Effector memory CD8-positive, alpha-beta T cell (primary cell): ENCODE results near the gene ALPG.
"Not testable (repeated sequence)": the region's sequence is repeated elsewhere in the genome, so short reads cannot be mapped to it uniquely, and the experiment has no call there.

Experiments used
- ATAC-seq: fragments of 150-1000 bp; cut with Tn5 transposase; replicated peaks from 2 replicates; pipeline ENCODE4 v1.10.0; 2021; ENCODE audit warnings: mild to moderate bottlenecking, moderate library complexity
- DNase-seq, 3 experiments: peaks; one replicate each; pipeline ENCODE4 v3.0.0; 2021
- H3K27ac Mint-ChIP-seq, 2 donors: one replicate each; pipeline ENCODE4 v1.8.0; 2022; ENCODE audit warnings: mild to moderate bottlenecking in 2 of 2, mixed read lengths in 2 of 2, moderate library complexity in 2 of 2
- H3K27me3 Mint-ChIP-seq, 2 donors: one replicate each; pipeline ENCODE4 v1.8.0; 2022; ENCODE audit warnings: mixed read lengths in 2 of 2
- H3K36me3 Mint-ChIP-seq: one replicate; pipeline ENCODE4 v1.8.0; 2022; ENCODE audit warnings: mild to moderate bottlenecking, moderate library complexity, mixed read lengths; ENCODE audit not compliant: insufficient read depth
- H3K4me1 Mint-ChIP-seq, 2 donors: one replicate each; pipeline ENCODE4 v1.8.0; 2022; ENCODE audit warnings: low read depth in 2 of 2, mixed read lengths in 2 of 2
- H3K4me3 Mint-ChIP-seq, 2 donors: one replicate each; pipeline ENCODE4 v1.8.0; 2022; ENCODE audit warnings: mild to moderate bottlenecking in 2 of 2, mixed read lengths in 2 of 2, moderate library complexity in 2 of 2
- H3K9me3 Mint-ChIP-seq, 2 donors: one replicate each; pipeline ENCODE4 v1.8.0; 2022; ENCODE audit warnings: mixed read lengths in 2 of 2

The ALPG gene

DNA sequence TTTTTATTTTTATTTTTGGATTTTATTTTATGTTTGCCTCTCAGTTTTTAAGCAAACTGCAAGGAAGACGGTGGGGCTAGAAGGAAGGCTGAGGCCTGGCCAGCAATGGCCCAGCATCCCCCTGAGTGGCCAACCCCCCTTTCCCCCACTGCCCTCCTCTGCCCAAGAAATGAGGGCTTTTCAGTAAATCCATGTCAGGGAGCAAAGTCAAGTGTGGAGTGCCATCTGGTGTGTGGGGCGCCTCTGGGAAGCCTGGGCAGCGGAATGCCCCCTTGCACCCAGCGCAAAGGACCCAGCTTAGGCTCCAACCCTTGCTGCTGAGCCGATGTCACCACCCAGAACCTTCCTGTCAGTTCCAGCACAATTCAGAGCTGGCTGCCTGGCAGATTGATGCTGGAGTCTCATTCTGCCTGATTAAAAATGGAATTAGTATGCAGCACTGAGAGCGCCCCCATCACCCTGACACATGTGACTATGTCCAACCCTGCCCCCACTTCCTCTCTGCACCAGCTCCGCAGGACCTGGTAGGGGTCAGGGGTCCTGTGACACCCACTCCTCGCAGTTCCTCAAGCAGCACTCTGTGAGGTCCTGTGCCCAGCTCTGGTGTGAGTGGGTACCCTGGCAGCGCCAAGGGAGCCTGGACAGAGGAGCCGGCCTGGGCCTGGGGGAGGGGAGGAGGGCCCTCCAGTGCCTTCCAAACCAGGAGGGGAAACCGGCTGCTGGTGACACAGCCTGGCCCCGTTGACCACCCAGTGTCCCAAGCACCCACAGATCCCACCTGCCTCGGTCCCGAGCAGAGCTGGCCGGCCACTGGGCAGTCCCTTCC lies 37.3 kb upstream of the ALPG start:
- H3K36me3 Mint-ChIP-seq: peaks cover 3% of the 10 kb centered on the region
- H3K27me3 Mint-ChIP-seq: no peaks in the 10 kb centered on the region
- no peaks in the 10 kb centered on the region for H3K9me3 Mint-ChIP-seq
- no peak overlapping the region for H3K27ac Mint-ChIP-seq
- peaks cover 0 to 4% of the 10 kb centered on the region in 2 donors for H3K4me1 Mint-ChIP-seq
- no peak overlapping the region for H3K4me3 Mint-ChIP-seq
- ATAC-seq (no peak), DNase-seq (no peak)

- not testable (repeated sequence) for H3K27ac Mint-ChIP-seq, ATAC-seq, DNase-seq, H3K36me3 Mint-ChIP-seq, H3K9me3 Mint-ChIP-seq, H3K27me3 Mint-ChIP-seq, H3K4me1 Mint-ChIP-seq, H3K4me3 Mint-ChIP-seq
Measured at GRCh38 chr2:232370007-232370406, 36.6 kb upstream of the ALPG start.

GRCh38 chr2:232372231-232373208 lies 34.1 kb upstream of the ALPG start:
- ATAC-seq (no peak), DNase-seq (no peak)
- Mint-ChIP-seq H3K4me1 (no peaks in the 10 kb centered on the region), H3K27me3 (no peaks in the 10 kb centered on the region), H3K36me3 (peaks cover 3% of the 10 kb centered on the region), H3K4me3 (no peak overlapping the region), H3K9me3 (no peaks in the 10 kb centered on the region), H3K27ac (no peak overlapping the region)

DNA sequence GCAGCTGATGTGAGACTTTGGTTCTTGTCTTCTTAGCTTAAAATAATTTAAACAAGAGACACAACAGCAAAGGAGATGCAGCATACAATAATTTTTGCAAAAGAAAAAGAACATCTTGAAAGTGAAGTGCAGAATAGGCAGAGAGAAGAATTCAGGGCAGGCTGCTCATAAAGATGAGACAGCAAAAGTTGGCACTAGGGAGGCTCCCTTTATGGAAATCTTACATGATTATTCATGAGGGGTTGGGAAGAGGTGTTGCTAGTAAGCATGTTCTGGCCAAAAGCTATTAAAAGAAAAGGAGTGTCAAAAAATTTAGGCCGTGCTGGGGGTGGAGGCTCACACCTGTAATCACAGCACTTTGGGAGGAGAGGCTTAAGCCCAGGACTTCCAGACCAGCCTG lies 32.3 kb upstream of the ALPG start:
- peaks cover 3 to 12% of the 10 kb centered on the region in 2 donors for H3K27me3 Mint-ChIP-seq
- H3K27ac Mint-ChIP-seq: no peak overlapping the region
- DNase-seq (no peak), ATAC-seq (no peak)
- H3K4me3 Mint-ChIP-seq: no peak overlapping the region
- H3K36me3 Mint-ChIP-seq: peaks cover under 1% of the 10 kb centered on the region
- no peaks in the 10 kb centered on the region for H3K4me1 Mint-ChIP-seq
- H3K9me3 Mint-ChIP-seq: no peaks in the 10 kb centered on the region

DNA sequence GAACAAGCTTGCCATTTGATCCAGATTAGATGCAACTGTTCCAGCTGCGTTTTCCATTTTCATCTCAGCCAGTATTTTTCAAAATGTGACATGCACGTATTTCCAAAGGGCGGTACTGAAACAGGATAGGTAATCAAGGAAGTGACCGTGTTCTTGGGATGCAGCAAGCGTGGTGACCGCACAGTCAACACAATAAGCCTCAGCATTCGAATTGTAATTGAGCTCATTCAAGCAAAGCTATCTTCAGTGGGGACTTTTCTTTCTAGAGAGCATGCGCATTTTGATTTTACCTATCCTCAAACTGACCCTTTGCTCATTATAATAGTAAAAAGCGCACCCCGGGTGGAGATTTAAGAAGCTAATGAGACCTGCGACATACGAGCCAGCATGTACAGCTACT lies 31.5 kb upstream of the ALPG start:
- no peak overlapping the region for H3K27ac Mint-ChIP-seq
- no peaks in the 10 kb centered on the region for H3K4me1 Mint-ChIP-seq
- DNase-seq (no peak), ATAC-seq (no peak)
- no peaks in the 10 kb centered on the region for H3K9me3 Mint-ChIP-seq
- peaks cover 7 to 20% of the 10 kb centered on the region in 2 donors for H3K27me3 Mint-ChIP-seq
- H3K36me3 Mint-ChIP-seq: no peaks in the 10 kb centered on the region
- H3K4me3 Mint-ChIP-seq: no peak overlapping the region

- ATAC-seq (no peak), DNase-seq (no peak)
- Mint-ChIP-seq H3K27ac (no peak overlapping the region), H3K9me3 (no peaks in the 10 kb centered on the region), H3K4me1 (no peaks in the 10 kb centered on the region), H3K36me3 (no peaks in the 10 kb centered on the region), H3K4me3 (no peak overlapping the region), H3K27me3 (peaks cover 7 to 21% of the 10 kb centered on the region in 2 donors)
Measured at GRCh38 chr2:232376260-232376659, 30.4 kb upstream of the ALPG start.

DNA sequence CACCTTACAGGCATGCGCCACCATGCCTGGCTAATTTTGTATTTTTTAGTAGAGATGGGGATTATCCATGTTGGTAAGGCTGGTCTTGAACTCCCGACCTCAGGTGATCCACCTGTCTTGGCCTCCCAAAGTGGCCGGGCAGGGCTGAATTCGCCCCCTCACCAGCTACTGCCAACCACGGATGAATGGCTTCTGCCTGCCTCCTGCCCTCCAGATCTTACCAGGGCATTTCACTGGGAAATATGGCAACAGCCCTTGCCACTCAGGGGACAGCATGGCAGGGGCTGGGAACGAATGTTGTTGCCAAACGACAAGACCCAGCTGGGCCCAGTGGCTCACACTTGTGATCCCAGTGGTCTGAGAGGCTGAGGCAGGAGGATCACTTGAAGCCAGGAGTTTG lies 29.9 kb upstream of the ALPG start:
- Mint-ChIP-seq H3K4me1 (no peaks in the 10 kb centered on the region), H3K9me3 (no peaks in the 10 kb centered on the region), H3K27ac (no peak overlapping the region), H3K27me3 (peaks cover 8 to 23% of the 10 kb centered on the region in 2 donors), H3K4me3 (no peak overlapping the region), H3K36me3 (no peaks in the 10 kb centered on the region)
- ATAC-seq (no peak), DNase-seq (no peak)

DNA sequence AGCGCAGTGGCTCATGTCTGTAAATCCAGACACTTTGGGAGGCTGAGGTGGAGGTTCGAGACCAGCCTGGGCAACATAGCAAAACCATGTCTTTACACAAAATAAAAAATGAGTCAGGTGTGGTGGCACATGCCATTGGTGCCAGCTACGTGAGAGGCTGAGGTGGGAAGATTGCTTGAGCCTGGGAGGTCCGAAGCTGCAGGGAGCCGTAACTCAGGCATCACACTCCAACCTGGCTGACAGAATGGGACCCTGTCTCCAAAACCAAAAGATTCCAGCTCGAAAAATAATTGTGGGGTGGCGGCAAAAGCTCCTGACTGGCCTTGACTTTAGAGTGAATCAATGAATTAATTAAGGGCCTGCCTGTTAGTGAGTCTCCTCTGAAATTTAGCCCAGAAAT lies 29.3 kb upstream of the ALPG start:
- no peak for ATAC-seq
- H3K4me3 Mint-ChIP-seq: no peak overlapping the region

GRCh38 chr2:232377841-232378734 lies 28.6 kb upstream of the ALPG start:
- no peak overlapping the region for H3K4me3 Mint-ChIP-seq
- DNase-seq (no peak), ATAC-seq (no peak)
- no peaks in the 10 kb centered on the region for H3K4me1 Mint-ChIP-seq
- no peaks in the 10 kb centered on the region for H3K36me3 Mint-ChIP-seq
- peaks cover 22 to 37% of the 10 kb centered on the region in 2 donors for H3K27me3 Mint-ChIP-seq
- no peaks in the 10 kb centered on the region for H3K9me3 Mint-ChIP-seq
- H3K27ac Mint-ChIP-seq: no peak overlapping the region

More for the DNA sequence above, 29.3 kb upstream of the ALPG start:
- H3K9me3 Mint-ChIP-seq: no peaks in the 10 kb centered on the region
- DNase-seq: no peak
- H3K4me1 Mint-ChIP-seq: no peaks in the 10 kb centered on the region
- H3K36me3 Mint-ChIP-seq: no peaks in the 10 kb centered on the region
- H3K27ac Mint-ChIP-seq: no peak overlapping the region
- peaks cover 14 to 29% of the 10 kb centered on the region in 2 donors for H3K27me3 Mint-ChIP-seq

DNA sequence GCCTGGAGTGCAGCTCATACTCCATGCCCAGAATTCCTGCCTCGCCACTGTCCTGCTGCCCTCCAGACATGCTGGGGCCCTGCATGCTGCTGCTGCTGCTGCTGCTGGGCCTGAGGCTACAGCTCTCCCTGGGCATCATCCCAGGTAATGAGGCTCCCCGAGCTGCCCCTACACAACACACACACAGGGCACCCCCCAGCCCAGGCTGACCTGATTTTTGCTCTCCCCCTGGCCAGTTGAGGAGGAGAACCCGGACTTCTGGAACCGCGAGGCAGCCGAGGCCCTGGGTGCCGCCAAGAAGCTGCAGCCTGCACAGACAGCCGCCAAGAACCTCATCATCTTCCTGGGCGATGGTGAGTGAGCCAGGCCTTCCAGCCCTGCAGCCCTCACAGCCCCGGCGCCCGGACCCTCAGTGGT lies 27.9 kb upstream of the ALPG start, which contains the start of gene ALPP:
Gene ALPP (plus strand): TSS at position 17 of the 417 bp plus-strand sequence. CDS start 52 bp downstream, at position 69.
- H3K4me3 Mint-ChIP-seq, H3K36me3 Mint-ChIP-seq, H3K27ac Mint-ChIP-seq, H3K9me3 Mint-ChIP-seq, DNase-seq, H3K4me1 Mint-ChIP-seq, ATAC-seq: not testable (repeated sequence)
- peaks cover 24 to 44% of the 10 kb centered on the region in 2 donors for H3K27me3 Mint-ChIP-seq

- not testable (repeated sequence) for H3K36me3 Mint-ChIP-seq, ATAC-seq, H3K4me3 Mint-ChIP-seq, DNase-seq, H3K4me1 Mint-ChIP-seq, H3K9me3 Mint-ChIP-seq, H3K27ac Mint-ChIP-seq
- H3K27me3 Mint-ChIP-seq: peaks cover 36 to 55% of the 10 kb centered on the region in 2 donors
Measured at GRCh38 chr2:232379610-232380590, 26.7 kb upstream of the ALPG start.
